Gastrocnemius medialis (tissue), 4 donors: ENCODE measurements around the gene C2CD4C.

Experiments
- POLR2A ChIP-seq, 2 donors: fragments of 450-650 bp; IDR thresholded peaks; one replicate each; pipeline ENCODE4 v1.6.1; 2017; ENCODE audit warnings: antibody characterized with exemption in 2 of 2, mild to moderate bottlenecking in 2 of 2, moderate library complexity in 2 of 2
- TF ChIP-seq, protein P1 (sequence below), 5 experiments: fragments of 450-650 bp in 3 of 5; fragments of 200-600 bp in 2 of 5; sonication (generic) in 2 of 5; IDR thresholded peaks in 4 of 5; conservative IDR thresholded peaks in 1 of 5; 1 replicate in 4 of 5; 2 replicates in 1 of 5; pipeline ENCODE4 v1.5.1; 2016 to 2019; ENCODE audit warnings: antibody characterized with exemption in 5 of 5, mild to moderate bottlenecking in 3 of 5, moderate library complexity in 3 of 5

- TF ChIP-seq, protein P1, sequence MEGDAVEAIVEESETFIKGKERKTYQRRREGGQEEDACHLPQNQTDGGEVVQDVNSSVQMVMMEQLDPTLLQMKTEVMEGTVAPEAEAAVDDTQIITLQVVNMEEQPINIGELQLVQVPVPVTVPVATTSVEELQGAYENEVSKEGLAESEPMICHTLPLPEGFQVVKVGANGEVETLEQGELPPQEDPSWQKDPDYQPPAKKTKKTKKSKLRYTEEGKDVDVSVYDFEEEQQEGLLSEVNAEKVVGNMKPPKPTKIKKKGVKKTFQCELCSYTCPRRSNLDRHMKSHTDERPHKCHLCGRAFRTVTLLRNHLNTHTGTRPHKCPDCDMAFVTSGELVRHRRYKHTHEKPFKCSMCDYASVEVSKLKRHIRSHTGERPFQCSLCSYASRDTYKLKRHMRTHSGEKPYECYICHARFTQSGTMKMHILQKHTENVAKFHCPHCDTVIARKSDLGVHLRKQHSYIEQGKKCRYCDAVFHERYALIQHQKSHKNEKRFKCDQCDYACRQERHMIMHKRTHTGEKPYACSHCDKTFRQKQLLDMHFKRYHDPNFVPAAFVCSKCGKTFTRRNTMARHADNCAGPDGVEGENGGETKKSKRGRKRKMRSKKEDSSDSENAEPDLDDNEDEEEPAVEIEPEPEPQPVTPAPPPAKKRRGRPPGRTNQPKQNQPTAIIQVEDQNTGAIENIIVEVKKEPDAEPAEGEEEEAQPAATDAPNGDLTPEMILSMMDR (IDR thresholded peaks at IDR 0.05 in 4 of 5, conservative IDR thresholded peaks at IDR 0.05 in 1 of 5): no peak
- TF ChIP-seq POLR2A (IDR thresholded peaks at IDR 0.05): no peak
Observed at GRCh38 chr19:359653-359925, 49.4 kb downstream of the C2CD4C start.
